ENCODE data around the gene ZNF723. TPM values are rescaled to one million over a fixed set of nuclear protein-coding genes. Genes with fewer than 3 reads are reported as not detected.
"Not testable (repeated sequence)": the region's sequence is repeated elsewhere in the genome, so short reads cannot be mapped to it uniquely, and the experiment has no call there.

Gene ZNF723
- 0.08 TPM for polyA plus RNA-seq (ENCODE audit: insufficient read length)
- long read RNA-seq, donor 1 = 0 reads
- long read RNA-seq, donor 2 = 0 reads
- long read RNA-seq, donor 3 = 0 reads
- long read RNA-seq, donor 4 = 0 reads
- long read RNA-seq, donor 5 = 0 reads
- long read RNA-seq, donor 6 = 0 reads
- long read RNA-seq, donor 7 = 0 reads
- long read RNA-seq, donor 8 = 0 reads

DNA sequence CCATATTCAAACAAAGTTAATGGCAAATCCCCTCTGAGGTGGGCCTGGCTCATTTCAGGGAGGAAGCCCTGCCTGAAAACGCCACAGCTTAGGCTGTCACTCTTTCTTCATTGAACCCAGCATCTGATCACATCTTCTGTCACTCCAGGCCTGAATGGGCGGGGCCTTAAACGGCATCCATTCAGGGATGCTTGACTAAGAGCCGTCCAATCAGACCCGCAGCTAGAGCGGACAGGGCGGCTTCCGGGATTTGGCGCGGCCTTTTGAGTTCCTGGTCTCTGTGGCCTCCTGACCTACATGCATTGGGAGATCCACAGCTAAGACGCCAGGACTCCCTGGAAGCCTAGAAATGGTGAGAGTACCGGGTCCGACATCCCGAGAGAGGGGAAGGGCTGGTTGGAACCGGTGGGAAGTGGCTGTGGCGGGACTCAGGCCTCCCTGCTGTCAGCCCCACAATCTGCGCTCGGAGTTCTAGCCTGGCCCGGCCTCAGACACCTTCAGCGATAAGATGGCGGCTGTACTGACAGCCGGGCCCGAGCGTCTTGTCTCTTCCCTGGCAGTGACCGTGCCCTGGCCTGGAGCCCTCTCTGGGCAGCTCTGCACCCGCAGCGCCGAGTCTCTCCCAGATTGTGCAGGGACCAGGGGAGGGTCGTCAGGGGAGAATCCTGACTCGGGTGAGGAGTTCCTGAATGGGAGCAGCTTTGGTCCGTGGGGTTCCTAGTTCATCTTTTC, at the start of gene ZNF723:
ZNF723 (plus strand) TSS at position 261 of the 732 bp plus-strand sequence; CDS start at position 350, 89 bp downstream.
- DNase-seq = no peak

DNA sequence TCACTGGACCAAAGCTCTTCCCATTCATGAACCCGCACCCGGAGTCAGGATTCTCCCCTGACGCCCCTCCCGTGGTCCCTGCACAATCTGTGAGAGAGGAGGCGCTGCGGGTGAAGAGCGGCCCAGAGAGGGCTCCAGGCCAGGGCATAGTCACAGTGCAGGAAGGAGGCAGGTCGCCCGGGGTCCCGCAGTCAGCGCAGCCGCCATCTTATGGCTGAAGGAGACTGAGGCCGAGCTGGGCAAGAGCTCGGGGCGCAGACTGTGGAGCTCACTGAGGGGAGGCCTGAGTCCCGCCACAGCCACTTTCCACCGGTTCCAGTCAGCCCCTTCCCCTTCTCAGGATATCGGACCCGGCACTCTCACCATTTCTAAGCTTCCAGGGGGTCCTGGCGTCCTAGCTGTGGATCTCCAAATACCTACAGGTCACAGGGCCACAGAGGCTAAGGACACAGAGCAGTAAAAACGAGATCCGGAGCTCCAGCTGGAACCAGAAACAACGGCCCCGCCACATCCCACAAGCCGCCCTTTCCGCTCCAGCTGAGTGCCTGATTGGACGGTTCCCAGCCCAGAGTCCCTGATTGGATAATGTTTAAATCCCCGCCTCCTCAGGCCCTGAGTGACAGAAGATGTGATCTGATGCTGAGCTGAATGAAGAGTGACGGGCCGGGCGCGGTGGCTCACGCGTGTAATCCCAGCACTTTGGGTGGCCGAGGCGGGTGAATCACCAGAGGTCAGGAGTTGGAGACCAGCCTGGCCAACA, 48.3 kb upstream of the ZNF723 start, which contains the start of gene ZNF99:
ZNF99 (minus strand) TSS at position 501 of the 760 bp plus-strand sequence; CDS start at position 366, 135 bp downstream.
- DNase-seq = peak; percentile 74

DNA sequence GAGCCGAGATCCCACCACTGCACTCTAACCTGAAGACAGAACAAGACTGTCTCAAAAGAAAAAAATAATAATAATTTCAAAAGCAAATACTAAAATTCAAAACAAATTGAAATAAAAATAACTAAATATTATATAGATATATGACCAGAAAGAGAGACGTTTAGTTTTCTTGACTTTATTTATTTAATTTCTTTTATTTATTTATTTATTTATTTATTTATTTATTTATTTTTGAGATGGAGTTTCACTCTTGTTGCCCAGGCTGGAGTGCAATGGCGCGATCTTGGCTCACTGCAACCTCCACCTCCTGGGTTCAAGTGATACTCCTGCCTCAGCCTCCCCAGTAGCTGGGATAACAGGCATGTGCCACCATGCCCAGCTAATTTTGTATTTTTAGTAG, 39.2 kb upstream of the ZNF723 start:
- not testable (repeated sequence) for DNase-seq

DNA sequence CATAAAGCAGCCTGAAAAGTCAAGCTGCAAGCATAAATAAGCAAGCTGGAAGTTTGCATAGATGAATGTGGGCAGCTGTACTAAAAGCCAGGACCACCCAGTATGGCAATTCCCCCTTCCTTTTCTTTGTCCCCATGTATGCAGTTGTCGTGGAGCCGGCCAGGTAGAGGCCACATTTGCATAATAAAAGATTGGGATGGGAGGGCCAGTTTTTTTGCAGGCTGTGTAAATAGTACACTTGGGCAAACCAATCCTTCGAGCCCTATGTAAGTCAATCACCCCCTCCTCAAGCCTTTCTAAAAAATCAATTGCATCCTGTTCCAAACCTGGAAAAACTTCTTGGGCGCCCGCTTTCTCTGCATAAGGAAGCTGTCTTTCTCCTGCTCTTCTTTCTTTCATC, 35.1 kb upstream of the ZNF723 start:
- no peak for DNase-seq

DNA sequence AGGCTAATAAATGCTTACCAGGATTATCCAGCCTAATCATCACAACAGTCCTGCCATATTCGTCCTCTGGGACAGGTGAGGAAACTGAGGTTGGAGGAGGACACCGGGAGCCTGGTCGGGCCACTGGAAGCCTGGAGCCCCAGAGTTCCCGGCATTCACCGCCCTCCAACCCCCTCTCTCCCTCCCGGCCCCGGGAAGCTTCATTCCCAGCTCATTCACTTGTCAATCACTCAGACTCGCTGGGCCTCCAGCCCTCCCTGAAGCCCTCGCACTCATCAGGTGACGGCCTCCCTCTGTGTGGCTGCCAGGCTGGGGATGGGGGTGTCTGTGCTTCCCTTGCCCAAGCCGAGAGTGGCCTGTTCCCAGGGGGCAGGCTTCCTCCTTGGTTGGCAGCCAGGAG, 25.7 kb upstream of the ZNF723 start:
- DNase-seq = no peak

DNA sequence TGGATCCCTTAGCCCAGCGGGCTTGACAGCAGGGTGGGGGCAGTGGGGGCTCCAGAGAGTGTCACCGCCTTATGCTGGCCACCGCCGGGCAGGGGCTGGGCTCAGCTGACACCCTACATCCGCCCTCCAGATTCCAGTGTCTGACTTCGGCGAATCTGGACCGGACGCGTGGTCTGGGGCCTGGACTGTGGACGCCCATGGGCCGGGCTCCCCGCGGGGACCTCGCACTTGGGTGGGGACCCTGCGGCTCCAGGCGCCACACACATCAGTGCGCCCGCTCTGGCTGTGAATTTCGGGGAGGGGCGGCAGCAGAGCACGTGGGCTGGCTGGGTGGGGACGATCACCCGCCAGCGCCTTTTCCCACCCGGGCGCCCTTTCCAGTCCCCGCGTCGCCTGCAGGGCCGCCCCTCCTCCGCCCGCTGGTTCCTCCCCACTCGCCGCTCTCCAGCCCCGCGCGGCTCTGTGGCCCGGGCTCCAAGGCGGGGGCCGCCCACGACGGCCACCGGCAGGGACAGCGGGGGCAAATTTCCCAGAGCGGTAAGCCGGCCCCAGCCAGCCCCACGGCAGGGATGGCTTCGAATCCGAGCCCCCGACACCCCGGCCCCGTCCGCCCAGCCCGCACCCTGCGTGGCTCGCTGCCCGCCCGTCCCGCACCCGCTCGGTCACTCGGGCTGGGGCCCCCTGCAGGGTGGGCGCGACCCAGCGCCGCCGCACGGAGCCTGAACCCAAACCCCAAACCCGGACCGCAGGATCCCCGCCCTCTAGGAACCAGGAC, 24.8 kb upstream of the ZNF723 start:
- DNase-seq = no peak

DNA sequence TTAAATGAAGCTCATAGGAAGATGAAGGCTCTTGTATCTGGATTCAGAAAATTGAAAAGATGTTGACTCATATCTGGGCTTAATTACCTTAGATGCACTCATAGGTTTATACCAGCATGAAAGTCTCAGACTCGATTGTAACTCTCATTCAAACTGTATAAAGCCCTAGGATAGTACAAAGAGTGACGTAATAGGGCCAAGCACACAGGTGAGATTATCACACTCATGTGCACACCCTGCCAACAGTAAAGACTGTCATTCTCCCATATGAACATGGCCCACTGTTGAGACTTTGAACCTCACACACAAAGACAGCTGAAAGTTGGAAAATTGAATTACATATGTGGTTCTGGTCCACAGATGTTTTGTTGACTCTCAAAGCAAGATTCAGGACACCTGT, 18.0 kb upstream of the ZNF723 start:
- no peak for DNase-seq

DNA sequence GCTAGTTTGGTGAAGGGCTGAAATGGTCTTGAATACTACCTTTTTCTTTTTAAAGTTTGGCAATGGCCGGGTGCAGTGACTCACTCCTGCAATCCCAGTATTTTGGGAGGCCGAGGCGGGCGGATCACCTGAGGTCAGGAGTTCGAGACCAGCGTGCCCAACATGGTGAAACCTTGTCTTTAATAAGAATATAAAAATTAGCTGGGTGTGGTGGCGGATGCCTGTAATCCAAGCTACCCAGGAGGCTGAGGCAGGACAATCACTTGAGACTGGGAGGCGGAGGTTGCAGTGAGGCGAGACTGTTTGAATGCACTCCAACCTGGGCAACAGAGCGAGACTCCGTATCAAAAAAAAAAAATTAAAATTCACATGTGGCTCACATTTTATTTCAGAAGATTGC, 880 bp upstream of the ZNF723 start:
- DNase-seq = no peak

DNA sequence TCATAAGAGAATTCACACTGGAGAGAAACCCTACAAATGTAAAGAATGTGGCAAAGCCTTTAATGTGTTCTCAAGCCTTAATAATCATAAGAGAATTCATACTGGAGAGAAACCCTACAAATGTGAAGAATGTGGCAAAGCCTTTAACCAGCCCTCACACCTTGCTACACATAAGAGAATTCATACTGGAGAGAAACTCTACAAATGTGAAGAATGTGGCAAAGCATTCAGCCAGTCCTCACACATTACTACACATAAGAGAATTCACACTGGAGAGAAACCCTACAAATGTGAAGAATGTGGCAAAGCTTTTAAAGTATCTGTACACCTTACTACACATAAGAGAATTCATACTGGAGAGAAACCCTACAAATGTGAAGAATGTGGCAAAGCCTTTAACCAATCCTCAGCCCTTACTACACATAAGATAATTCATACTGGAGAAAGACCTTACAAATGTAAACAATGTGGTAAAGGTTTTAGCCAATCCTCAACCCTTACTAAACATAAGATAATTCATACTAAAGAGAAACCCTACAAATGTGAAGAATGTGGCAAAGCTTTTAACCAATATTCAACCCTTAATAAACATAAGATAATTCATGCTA, 25.7 kb downstream of the ZNF723 start:
- not testable (repeated sequence) for DNase-seq

DNA sequence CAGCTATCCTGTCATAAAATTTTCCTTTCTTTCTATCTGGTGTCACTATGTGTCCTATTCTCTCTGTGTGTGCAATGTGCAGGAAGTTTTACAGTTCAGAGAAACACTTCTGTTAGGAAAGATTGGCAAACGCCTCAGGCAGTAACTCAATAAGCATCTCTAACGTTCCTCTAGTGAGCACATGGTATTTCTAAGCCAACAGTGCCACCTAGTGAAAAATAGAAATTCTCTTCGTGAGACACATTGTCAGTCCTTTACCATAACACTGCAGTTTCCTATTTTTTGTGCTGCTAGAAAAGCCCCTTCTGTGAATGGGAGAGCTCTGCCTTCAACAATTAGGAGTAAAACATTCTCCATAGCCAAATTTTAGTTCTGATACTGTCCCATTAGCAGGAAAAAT, 50.7 kb downstream of the ZNF723 start:
- DNase-seq = peak; percentile 54

DNA sequence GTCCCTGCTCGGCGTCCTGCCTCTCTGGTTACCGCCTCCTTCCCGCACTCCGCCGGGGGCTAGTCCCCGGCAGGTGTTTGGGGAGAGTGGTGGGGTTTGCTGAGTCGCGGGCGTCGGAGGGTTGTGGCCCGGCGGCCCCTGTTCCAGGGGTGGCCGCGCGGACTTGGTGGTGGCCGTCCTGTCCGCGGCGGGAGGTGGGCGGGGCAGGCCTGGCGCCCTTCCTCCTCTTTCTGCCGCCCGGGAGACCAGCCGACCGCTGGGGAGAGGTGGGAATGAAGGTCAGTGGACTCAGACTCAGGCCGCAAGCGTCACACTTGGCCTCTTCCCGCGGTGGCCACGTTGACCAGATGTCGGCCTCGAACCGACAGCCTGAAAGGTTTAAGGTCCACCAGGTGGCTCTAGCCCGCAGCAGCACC, 61.8 kb downstream of the ZNF723 start:
- no peak for DNase-seq

DNA sequence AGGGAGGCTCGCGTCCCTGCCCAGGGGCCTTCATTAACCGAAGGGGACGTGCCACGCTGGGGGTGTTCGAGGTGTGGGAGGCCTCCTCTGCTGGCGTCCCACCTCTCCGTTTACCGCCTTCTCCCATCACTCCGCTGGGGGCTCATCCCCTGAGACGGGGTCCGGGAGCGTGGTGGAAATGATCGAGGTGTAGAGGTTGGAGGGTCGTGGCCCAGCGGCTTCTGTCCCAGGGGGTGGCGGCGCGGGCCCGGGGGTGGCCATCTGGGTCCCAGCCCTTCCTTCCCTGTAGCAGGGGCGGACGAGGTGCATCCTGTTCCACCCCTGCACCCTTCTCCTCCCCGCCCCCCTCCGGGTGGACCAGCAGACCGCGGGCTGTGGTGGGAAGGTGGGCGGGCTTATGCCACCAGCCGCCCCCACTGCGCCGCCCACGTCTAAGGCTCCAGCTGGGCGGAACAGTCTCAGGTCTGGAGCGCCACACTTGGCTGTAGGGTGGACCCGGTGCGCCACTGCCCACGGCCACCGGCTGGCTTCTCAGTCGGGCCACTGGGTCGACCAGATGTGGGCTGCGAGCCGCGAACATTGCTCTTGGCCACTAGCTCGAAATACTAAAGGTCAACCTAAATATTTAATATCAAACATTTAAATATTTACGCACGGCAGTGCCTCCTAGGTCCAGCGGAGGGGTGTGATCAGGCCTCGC, 69.5 kb downstream of the ZNF723 start:
- no peak for DNase-seq

Other genes starting within 250 kb of the ZNF723 start
- 4.1 TPM for gene ZNF492, start 198.0 kb upstream of the ZNF723 start, polyA plus RNA-seq (ENCODE audit: insufficient read length)
- 1.9 TPM for gene ZNF99, start 48.1 kb upstream of the ZNF723 start, polyA plus RNA-seq (ENCODE audit: insufficient read length)
- gene ZNF728, start 170.9 kb downstream of the ZNF723 start, polyA plus RNA-seq (ENCODE audit: insufficient read length) = 0.42 TPM

Measured in left kidney (tissue), 8 donors.